B cell (primary cell): ENCODE measurements around the gene LRSAM1. TPM values are rescaled to one million over a fixed set of nuclear protein-coding genes. Genes with fewer than 3 reads are reported as not detected.

Source experiments
- ATAC-seq: fragments of 200-7000 bp; cut with Tn5 transposase; one replicate; pipeline ENCODE4 v1.10.0; 2021; ENCODE audit warnings: low read depth, mild to moderate bottlenecking, moderate number of reproducible peaks, moderate library complexity
- CTCF ChIA-PET: fragments of 350-600 bp; sonication (Branson Sonifier 250); formaldehyde crosslinking; loops from one replicate; lab custom pipeline; 2021; ENCODE audit warnings: antibody characterized with exemption, inconsistent platforms; lab: Charles Lee
- POLR2A ChIA-PET: fragments of 350-600 bp; sonication (Branson Sonifier 250); formaldehyde crosslinking; loops from one replicate; lab custom pipeline; 2021; ENCODE audit warnings: antibody characterized with exemption; lab: Charles Lee
- DNase-seq: peaks from one replicate; pipeline ENCODE4 v3.0.0; 2013
- H2AFZ ChIP-seq: 2 replicates; pipeline ENCODE4 v1.6.1; 2012; ENCODE audit warnings: mild to moderate bottlenecking, low read depth, low read length; ENCODE audit not compliant: insufficient read depth, poor library complexity, severe bottlenecking
- H3K27ac ChIP-seq, 2 donors: 1 replicate in 1 of 2; 2 replicates in 1 of 2; pipeline ENCODE4 v1.5.1; 2012 to 2013; ENCODE audit warnings: low read length in 2 of 2, mild to moderate bottlenecking in 2 of 2, moderate library complexity in 1 of 2
- H3K27me3 ChIP-seq, 4 experiments: fragments of 200-600 bp in 1 of 4; sonication (generic) in 1 of 4; replicated peaks in 1 of 4; 1 replicate in 2 of 4; 2 replicates in 2 of 4; pipeline versions ENCODE4 v1.6.1 to v1.7.0; 2013 to 2016; ENCODE audit warnings: low read length in 3 of 4, mild to moderate bottlenecking in 2 of 4, mixed read lengths in 1 of 4, moderate library complexity in 1 of 4; ENCODE audit not compliant: insufficient read depth in 4 of 4, control insufficient read depth in 3 of 4; ENCODE audit errors: control extremely low read depth in 1 of 4
- H3K36me3 ChIP-seq, 2 experiments: replicated peaks in 1 of 2; 1 replicate in 1 of 2; 2 replicates in 1 of 2; pipeline versions ENCODE4 v1.6.1 to v1.7.1; 2013; ENCODE audit warnings: low read length in 1 of 2; ENCODE audit not compliant: insufficient read depth in 2 of 2, control insufficient read depth in 1 of 2; ENCODE audit errors: control extremely low read depth in 1 of 2, extremely low read depth in 1 of 2
- H3K4me1 ChIP-seq, 2 donors: fragments of 200-600 bp in 1 of 2; sonication (generic) in 1 of 2; 1 replicate in 1 of 2; 2 replicates in 1 of 2; pipeline versions ENCODE4 v1.5.1 to v1.6.1; 2013 to 2017; ENCODE audit warnings: low read length in 2 of 2; ENCODE audit not compliant: control insufficient read depth in 2 of 2, insufficient read depth in 2 of 2
- H3K4me2 ChIP-seq: replicated peaks from 2 replicates; pipeline ENCODE3; 2012; ENCODE audit warnings: mild to moderate bottlenecking, low read depth, low read length; ENCODE audit not compliant: poor library complexity, severe bottlenecking
- H3K4me3 ChIP-seq, 5 experiments: fragments of 200-600 bp in 1 of 5; sonication (generic) in 1 of 5; 1 replicate in 3 of 5; 2 replicates in 2 of 5; pipeline versions ENCODE4 v1.5.1 to v1.7.0; 2011 to 2016; ENCODE audit warnings: low read length in 4 of 5, mild to moderate bottlenecking in 4 of 5, low read depth in 2 of 5, control low read depth in 1 of 5, moderate library complexity in 1 of 5; ENCODE audit not compliant: insufficient read depth in 1 of 5; ENCODE audit errors: control extremely low read depth in 1 of 5, extremely low read depth in 1 of 5
- H3K79me2 ChIP-seq: fragments of 200-600 bp; sonication (generic); one replicate; pipeline ENCODE4 v1.6.0; 2016; ENCODE audit warnings: low read length; ENCODE audit not compliant: control insufficient read depth, insufficient read depth
- H3K9ac ChIP-seq: fragments of 200-600 bp; sonication (generic); 2 replicates; pipeline ENCODE4 v1.6.1; 2017; ENCODE audit warnings: mild to moderate bottlenecking, low read length, moderate library complexity
- H3K9me3 ChIP-seq, 3 donors: one replicate each; pipeline versions ENCODE4 v1.6.1 to v1.7.1; 2013; ENCODE audit warnings: low read length in 2 of 3; ENCODE audit not compliant: control insufficient read depth in 2 of 3, insufficient read depth in 1 of 3; ENCODE audit errors: control extremely low read depth in 1 of 3
- H4K20me1 ChIP-seq: 2 replicates; pipeline ENCODE4 v1.6.0; 2012; ENCODE audit warnings: mild to moderate bottlenecking, low read length; ENCODE audit not compliant: insufficient read depth, control insufficient read depth, poor library complexity, severe bottlenecking
- H3K27ac Mint-ChIP-seq: one replicate; pipeline ENCODE4 v1.8.0; 2021; ENCODE audit warnings: mixed read lengths
- H3K27me3 Mint-ChIP-seq: one replicate; pipeline ENCODE4 v1.8.0; 2021; ENCODE audit warnings: mixed read lengths
- H3K4me1 Mint-ChIP-seq: one replicate; pipeline ENCODE4 v1.8.0; 2021; ENCODE audit warnings: mixed read lengths
- H3K4me3 Mint-ChIP-seq: one replicate; pipeline ENCODE4 v1.8.0; 2021; ENCODE audit warnings: mixed read lengths
- H3K9me3 Mint-ChIP-seq: one replicate; pipeline ENCODE4 v1.8.0; 2022; ENCODE audit warnings: mixed read lengths; ENCODE audit not compliant: insufficient read depth
- EZH2 ChIP-seq: IDR thresholded peaks from 2 replicates; pipeline ENCODE4 v1.6.1; 2012; ENCODE audit warnings: borderline replicate concordance, low read depth, mild to moderate bottlenecking, moderate library complexity, low read length; ENCODE audit not compliant: insufficient read depth, poor library complexity, severe bottlenecking
- WGBS: methylation state at CpG from one replicate; pipeline ENCODE4 v1.1.5; 2013; ENCODE audit warnings: missing lambda C conversion rate; ENCODE audit not compliant: insufficient coverage; 5-methylcytosine and 5-hydroxymethylcytosine counted together
- intact Hi-C: fragments of 100-400 bp; cut with micrococcal nuclease; formaldehyde crosslinking; loops from one replicate; pipeline ENCODE4 v1.10.0; 2022
- polyA plus RNA-seq: library from polyadenylated mRNA; depleted of rRNA; stranded (reverse); fragments of >200 nt; gene quantifications from 2 replicates; pipeline ENCODE4 v1.2.3, GENCODE V29; 2012
- total RNA-seq, 2 donors: library from RNA; stranded (reverse); fragments of 120-200 nt in 1 of 2; gene quantifications; 1 replicate in 1 of 2; 2 replicates in 1 of 2; pipeline versions ENCODE4 v1.2.3 to v1.2.4, GENCODE V29; 2013 to 2022
- TF ChIP-seq, protein P1 (sequence below): fragments of 200-600 bp; IDR thresholded peaks from one replicate; pipeline ENCODE4 v1.8.0; 2022; ENCODE audit warnings: antibody characterized with exemption, mild to moderate bottlenecking

LRSAM1 gene
- total and polyA plus RNA-seq, 2 donors (not counting 1 experiment from before 2014, with no cell fraction given): 30.6 to 39.8 TPM

DNA sequence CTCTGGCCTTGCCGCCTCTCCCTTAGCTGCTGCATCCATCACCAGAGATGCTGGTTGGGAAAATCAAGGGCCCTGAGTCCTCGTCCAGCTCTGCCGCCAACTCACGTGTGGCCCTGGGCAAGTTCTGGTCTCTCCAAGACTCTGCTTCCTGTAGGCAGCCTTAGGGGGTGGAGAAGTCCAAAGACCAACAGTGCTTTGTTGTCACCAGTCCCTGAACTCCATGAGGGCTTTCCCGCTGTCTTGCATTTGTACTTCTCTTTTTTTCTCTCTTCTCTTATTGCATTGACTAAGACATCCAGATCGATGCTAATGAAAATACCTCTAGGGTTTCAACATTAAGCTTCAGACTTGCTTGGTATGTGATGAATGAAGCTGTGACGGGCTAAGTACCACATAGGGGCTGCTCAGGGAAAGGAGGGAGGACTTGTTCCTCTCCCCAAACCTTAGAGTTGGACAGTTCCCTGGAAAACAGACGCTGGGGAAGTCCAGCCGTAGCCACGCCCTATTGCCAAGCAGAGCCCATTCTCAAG, 97.1 kb downstream of the LRSAM1 start:
- Histone ChIP-seq H3K4me1 (no peaks in the 10 kb centered on the region), H2AFZ (no peak overlapping the region), H3K9me3 (no peaks in the 10 kb centered on the region), H4K20me1 (no peaks in the 10 kb centered on the region), H3K36me3 (no peaks in the 10 kb centered on the region), H3K27ac (no peak overlapping the region), H3K4me2 (no peak overlapping the region), H3K9ac (no peak overlapping the region), H3K4me3 (no peak overlapping the region), H3K27me3 (peaks cover 0 to 6% (median 0%) of the 10 kb centered on the region in 4 experiments), H3K79me2 (no peaks in the 10 kb centered on the region)
- no peak for TF ChIP-seq EZH2
- TF ChIP-seq, protein P1, sequence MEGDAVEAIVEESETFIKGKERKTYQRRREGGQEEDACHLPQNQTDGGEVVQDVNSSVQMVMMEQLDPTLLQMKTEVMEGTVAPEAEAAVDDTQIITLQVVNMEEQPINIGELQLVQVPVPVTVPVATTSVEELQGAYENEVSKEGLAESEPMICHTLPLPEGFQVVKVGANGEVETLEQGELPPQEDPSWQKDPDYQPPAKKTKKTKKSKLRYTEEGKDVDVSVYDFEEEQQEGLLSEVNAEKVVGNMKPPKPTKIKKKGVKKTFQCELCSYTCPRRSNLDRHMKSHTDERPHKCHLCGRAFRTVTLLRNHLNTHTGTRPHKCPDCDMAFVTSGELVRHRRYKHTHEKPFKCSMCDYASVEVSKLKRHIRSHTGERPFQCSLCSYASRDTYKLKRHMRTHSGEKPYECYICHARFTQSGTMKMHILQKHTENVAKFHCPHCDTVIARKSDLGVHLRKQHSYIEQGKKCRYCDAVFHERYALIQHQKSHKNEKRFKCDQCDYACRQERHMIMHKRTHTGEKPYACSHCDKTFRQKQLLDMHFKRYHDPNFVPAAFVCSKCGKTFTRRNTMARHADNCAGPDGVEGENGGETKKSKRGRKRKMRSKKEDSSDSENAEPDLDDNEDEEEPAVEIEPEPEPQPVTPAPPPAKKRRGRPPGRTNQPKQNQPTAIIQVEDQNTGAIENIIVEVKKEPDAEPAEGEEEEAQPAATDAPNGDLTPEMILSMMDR: no peak
- no peak for DNase-seq
- CTCF ChIA-PET: no interaction called here
- H3K9me3 Mint-ChIP-seq: no peaks in the 10 kb centered on the region
- H3K27ac Mint-ChIP-seq: no peak overlapping the region
- 95% methylated on average over 4 of the region's 10 CpGs for WGBS
- H3K27me3 Mint-ChIP-seq: peaks cover 17% of the 10 kb centered on the region
- H3K4me1 Mint-ChIP-seq: no peaks in the 10 kb centered on the region
- ATAC-seq: no peak
- H3K4me3 Mint-ChIP-seq: no peak overlapping the region
- POLR2A ChIA-PET: no interaction called here
- intact Hi-C loops: no loop called here

DNA sequence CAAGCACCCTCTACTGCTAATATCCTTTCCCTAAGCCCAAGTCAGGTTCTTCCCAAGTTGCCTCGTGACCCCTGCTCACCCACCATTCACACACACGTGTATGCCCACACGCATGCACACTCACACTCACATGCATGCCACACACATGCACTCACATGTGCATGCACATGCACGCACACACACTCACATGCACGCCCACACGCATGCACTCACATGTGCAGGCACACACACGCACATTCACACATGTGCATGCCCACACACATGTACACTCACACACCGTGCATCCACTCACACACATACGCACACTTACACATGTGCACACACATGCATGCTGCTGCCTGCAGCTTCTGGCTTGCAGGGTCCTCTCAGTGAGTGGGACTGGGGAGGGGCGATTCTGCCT, 97.9 kb downstream of the LRSAM1 start:
- POLR2A ChIA-PET: no interaction called here
- H3K4me2 ChIP-seq: no peak overlapping the region
- WGBS: 95% methylated on average over 9 of the region's 10 CpGs
- CTCF ChIA-PET: no interaction called here
- ATAC-seq: no peak
- no peak overlapping the region for H3K27ac ChIP-seq
- H3K9ac ChIP-seq: no peak overlapping the region
- Mint-ChIP-seq H3K4me1 (no peaks in the 10 kb centered on the region), H3K4me3 (no peak overlapping the region), H3K9me3 (no peaks in the 10 kb centered on the region), H3K27me3 (peaks cover 12% of the 10 kb centered on the region), H3K27ac (no peak overlapping the region)
- no peaks in the 10 kb centered on the region for H3K4me1 ChIP-seq
- no peak for TF ChIP-seq EZH2
- TF ChIP-seq, protein P1: no peak
- H3K79me2 ChIP-seq: no peaks in the 10 kb centered on the region
- H3K9me3 ChIP-seq: no peaks in the 10 kb centered on the region
- H3K27me3 ChIP-seq: peaks cover 0 to 6% (median 0%) of the 10 kb centered on the region in 4 experiments
- H3K36me3 ChIP-seq: no peaks in the 10 kb centered on the region
- intact Hi-C loops: no loop called here
- no peak overlapping the region for H3K4me3 ChIP-seq
- no peaks in the 10 kb centered on the region for H4K20me1 ChIP-seq
- no peak overlapping the region for H2AFZ ChIP-seq
- no peak for DNase-seq
